SIG-M5 (cell line): Measurements from ENCODE around the gene IL31.
"Not testable (repeated sequence)": the region's sequence is repeated elsewhere in the genome, so short reads cannot be mapped to it uniquely, and the experiment has no call there.

ENCODE experiments used
- DNase-seq: peaks from one replicate; lab custom pipeline; 2025; lab: John Stamatoyannopoulos, UW

IL31 gene

GRCh38 chr12:122192441-122192840 lies 18.4 kb upstream of the IL31 start:
- no peak for DNase-seq

- DNase-seq = no peak
These were observed 17.0 kb upstream of the IL31 start for GRCh38 chr12:122190842-122191668.

GRCh38 chr12:122189626-122190475 lies 15.8 kb upstream of the IL31 start:
- DNase-seq = no peak

GRCh38 chr12:122187466-122187865 lies 13.4 kb upstream of the IL31 start:
- no peak for DNase-seq

GRCh38 chr12:122185494-122186082 lies 11.6 kb upstream of the IL31 start:
- DNase-seq = no peak

GRCh38 chr12:122185079-122185478 lies 11.1 kb upstream of the IL31 start:
- no peak for DNase-seq

- no peak for DNase-seq
These were observed 10.5 kb upstream of the IL31 start for GRCh38 chr12:122184517-122184916.

GRCh38 chr12:122183588-122183940 lies 9.5 kb upstream of the IL31 start:
- no peak for DNase-seq

GRCh38 chr12:122182887-122183587 lies 9.0 kb upstream of the IL31 start, which contains the start of gene LRRC43:
LRRC43 (plus strand) TSS chr12:122183123; CDS start chr12:122183145, 22 bp downstream.
- no peak for DNase-seq

GRCh38 chr12:122176473-122176872 lies 2.5 kb upstream of the IL31 start:
- not testable (repeated sequence) for DNase-seq

GRCh38 chr12:122172262-122172939 lies 1.6 kb downstream of the IL31 start:
- no peak for DNase-seq

GRCh38 chr12:122171399-122171798 lies 2.6 kb downstream of the IL31 start:
- no peak for DNase-seq

- no peak for DNase-seq
These were observed 5.5 kb downstream of the IL31 start for GRCh38 chr12:122168492-122168891.

GRCh38 chr12:122167356-122167925 lies 6.6 kb downstream of the IL31 start:
- DNase-seq = no peak

GRCh38 chr12:122166422-122167349 lies 7.3 kb downstream of the IL31 start:
- DNase-seq = no peak

- DNase-seq = no peak
These were observed 11.0 kb downstream of the IL31 start for GRCh38 chr12:122162976-122163375.

- no peak for DNase-seq
These were observed 12.3 kb downstream of the IL31 start for GRCh38 chr12:122161682-122162081.

- DNase-seq = no peak
These were observed 13.3 kb downstream of the IL31 start for GRCh38 chr12:122160761-122161160.

GRCh38 chr12:122159882-122160281 lies 14.1 kb downstream of the IL31 start:
- DNase-seq = no peak

- no peak for DNase-seq
These were observed 15.2 kb downstream of the IL31 start for GRCh38 chr12:122158700-122159285.
